Stimulated activated CD4-positive, alpha-beta T cell treated with anti-CD3 and anti-CD28 coated beads, Interleukin-4, amount 100 ng/mL, for 4 hours (primary cell): ENCODE results near the gene SPINK6.

Source experiments
- DNase-seq, 2 experiments: peaks; one replicate each; pipeline ENCODE4 v3.0.0-alpha.2; 2020

SPINK6 gene, protein sequence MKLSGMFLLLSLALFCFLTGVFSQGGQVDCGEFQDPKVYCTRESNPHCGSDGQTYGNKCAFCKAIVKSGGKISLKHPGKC

DNA sequence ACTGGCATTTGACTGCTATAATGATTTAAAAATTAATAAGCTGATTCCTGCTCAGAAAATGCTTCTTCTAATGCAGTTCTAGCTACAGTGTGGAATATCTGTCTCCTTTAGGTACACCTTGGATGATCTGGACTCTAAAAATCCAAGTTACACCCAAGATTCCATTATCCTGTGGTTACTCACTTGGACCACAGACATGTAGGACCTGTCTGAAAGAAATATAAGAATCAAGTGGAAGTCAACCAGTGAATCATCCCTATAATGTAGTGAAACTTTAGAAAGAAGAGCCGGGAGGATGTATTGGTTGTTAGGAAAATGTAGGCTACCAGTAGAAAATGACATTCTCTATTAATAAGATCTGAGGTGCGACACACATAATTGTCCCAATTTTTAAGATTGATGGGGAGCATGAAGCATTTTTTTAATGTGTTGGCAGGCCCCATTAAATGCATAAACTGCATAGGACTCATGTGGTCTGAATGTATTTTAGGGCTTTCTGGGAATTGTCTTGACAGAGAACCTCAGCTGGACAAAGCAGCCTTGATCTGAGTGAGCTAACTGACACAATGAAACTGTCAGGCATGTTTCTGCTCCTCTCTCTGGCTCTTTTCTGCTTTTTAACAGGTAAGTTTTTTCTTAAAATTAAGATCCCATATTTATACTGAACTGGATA is at the start of gene SPINK6:
Gene SPINK6 (plus strand): TSS at position 512 of the 673 bp plus-strand sequence. CDS start 55 bp downstream, at position 567.
- DNase-seq = no peak

DNA sequence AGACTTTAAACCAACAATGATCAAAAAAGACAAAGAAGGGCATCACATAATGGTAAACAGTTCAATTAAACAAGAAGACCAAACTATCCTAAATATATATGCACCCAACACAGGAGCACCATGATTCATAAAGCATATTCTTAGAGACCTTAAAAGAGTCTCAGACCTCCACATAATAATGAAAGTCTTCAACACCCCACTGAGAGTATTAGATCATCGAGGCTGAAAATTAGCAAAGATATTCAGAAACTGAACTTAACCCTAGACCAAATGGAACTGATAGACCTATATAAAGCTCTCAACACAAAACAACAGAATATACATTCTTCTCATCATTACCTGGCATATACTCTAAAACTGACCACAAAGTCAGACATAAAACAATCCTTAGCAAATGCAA is 46.2 kb upstream of the SPINK6 start:
- DNase-seq = no peak

DNA sequence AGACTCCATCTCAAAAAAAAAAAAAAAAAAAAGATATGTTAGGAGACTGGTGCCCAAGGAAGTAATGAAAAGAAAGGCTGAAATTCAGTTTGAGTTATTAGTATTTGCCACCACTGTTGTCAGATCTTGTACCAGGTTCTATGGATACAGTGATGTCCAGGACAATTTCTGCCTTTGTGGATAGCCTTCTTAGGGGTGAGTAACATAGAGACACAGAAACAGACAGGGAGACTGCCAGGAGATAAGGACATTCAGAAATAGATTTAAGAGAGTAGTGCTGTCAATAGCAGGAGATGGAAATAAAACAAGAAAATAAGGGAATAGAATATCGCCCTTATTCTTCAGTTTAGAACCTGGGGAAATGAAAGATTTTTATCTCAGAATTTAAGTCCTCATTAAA is 40.8 kb upstream of the SPINK6 start:
- no peak for DNase-seq

DNA sequence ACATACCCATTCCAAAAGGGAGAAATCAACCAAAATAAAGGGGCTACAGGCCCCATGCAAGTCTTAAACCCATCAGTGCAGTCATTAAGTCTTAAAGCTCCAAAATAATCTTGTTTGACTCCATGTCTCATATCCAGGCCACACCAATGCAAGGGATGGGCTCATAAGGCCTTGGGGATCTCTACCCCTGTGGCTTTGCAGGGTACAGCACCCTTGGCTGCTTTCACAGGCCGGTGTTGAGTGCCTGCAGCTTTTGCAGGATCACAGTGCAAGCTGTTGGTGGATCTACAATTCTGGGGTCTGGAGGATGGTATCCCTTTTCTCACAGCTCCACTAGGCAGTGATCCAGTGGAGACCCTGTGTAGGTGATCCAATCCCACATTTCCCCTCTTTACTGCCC is 39.5 kb upstream of the SPINK6 start:
- DNase-seq = no peak

DNA sequence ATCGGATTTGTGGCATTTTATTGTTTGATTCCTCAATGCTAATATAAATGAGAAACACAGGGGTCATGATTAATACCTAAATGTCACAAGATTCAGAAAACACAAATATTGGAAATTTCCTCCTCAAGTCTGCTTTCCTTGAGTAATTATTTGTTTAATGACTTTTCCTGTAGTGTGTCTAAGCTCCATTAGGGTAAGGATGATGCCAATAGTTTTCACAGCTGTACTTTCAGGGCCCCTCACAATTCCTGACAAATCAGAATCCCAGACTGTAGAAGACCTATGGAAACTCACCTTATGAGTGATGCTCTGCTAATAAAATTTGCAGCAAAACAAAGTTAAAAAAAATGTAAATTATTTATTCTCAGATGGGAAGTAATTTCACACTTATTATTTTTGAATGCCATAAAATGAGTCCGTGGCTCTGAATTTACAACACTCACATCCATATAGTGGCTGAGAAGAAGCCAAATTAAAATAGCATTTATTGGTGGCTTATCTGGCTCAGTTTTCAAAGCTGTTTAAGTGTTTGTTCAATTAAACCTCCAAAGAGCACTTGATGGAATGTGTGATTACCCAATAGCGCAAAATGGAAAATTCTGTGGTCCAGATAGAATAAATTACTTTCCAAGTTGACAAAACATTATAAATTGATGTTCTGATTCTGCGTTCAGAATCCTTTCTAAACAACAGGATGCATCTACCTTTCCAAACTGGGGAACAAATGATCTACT is 36.1 kb upstream of the SPINK6 start:
- DNase-seq = no peak

DNA sequence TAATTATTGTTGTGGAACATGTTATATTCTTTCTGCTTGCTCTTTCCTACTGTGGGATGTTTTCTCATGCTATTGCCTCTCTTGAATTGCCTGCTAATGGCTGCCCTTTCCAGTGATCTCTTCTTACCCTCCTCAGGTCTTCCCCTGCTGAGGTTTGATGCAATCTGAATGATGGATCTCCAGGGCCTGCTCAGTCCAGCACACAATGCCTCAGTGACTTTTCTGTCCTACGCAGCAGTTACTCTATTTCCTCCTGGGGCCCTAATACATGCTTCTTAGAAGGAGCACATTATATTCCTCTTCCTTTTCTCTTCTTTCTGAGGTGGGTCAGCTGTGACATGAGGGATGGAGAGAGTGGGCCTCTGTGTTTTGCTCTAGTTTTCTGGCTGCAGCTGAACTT is 34.6 kb upstream of the SPINK6 start, which contains the start of gene SPINK14:
Gene SPINK14 (plus strand): TSS at position 301 of the 400 bp plus-strand sequence. CDS start 1,187 bp downstream, outside the sequence.
- DNase-seq = no peak

DNA sequence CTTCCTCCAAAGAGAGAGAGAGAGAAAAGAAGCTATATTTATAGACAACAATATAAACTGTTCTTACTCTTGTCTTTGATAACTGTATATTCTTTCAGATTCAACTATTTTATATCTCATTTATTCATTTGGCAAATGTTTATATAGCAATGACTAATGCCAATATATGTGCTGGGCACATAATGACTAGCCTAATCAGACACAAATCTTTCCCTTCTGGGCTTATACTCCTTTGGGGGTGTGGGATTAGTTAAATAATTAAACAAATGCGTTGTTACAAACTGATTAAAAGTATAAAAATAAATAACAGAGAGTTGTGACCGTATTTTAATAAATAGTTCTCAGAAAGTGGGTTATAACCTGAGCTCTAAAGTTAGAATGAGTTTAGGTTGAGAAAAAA is 30.5 kb upstream of the SPINK6 start:
- no peak for DNase-seq

DNA sequence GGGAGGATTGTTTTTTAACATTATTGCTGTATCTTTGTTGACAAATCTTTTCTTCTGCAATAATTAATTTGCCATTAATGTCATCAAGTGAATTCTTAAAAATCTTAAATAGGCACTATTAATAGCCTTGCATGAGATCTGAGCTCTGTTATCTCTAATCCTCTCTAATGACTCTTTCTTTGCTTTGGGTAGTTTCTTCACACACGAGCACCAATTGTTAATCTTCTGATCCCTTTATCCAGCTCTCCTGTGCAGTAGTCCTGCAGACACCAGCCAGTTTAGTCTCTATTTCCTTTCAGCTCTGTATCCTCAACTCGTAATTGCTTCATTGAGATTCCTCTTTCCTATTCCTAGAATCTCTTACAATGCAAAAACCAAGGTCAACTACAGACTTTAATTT is 26.4 kb upstream of the SPINK6 start:
- DNase-seq = no peak

DNA sequence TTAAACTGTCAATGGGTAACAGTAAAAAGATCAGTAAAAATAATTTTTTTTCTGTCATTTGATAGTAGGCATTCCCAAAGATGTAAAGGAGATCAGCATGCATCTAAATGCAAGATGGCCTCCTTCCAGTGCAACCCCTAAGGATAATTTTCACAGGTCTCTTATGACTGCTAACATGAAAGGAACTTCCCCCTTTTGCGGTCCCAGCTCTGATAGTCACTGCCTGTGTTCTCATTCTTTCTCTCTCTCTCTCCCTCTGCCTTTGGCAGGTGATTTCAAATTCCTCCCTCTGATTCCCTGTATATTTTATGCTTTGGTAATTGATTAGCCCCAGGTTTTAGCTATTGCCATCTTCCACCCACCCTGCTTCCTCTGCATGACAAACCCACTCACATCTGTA is 25.6 kb upstream of the SPINK6 start:
- DNase-seq = no peak

DNA sequence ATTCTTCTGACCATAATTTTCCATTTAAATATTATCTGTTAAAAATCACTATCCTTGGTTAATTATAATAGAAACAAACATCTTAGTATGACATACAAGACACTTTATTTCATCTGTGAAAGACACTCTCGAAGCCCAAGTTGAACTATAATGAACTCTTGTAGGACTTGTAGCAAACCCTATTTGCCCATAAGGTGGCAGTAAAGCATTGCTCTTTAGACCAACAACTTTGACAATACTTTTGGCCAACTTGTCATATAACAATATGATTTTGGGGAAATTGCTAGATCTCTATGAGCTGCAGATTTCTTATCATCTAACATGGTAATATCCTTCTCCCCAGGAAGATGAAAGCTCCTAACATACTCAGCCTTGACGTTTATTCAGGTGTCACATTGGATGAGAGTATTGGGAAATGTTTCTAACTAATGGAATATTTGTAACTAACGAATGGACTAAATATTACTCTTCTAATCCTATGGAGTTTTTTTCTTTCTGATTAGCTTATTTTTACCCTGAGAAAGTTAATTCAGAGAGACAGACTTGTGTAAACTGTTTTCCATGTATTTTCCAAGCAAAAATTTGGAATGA is 23.5 kb upstream of the SPINK6 start:
- no peak for DNase-seq

DNA sequence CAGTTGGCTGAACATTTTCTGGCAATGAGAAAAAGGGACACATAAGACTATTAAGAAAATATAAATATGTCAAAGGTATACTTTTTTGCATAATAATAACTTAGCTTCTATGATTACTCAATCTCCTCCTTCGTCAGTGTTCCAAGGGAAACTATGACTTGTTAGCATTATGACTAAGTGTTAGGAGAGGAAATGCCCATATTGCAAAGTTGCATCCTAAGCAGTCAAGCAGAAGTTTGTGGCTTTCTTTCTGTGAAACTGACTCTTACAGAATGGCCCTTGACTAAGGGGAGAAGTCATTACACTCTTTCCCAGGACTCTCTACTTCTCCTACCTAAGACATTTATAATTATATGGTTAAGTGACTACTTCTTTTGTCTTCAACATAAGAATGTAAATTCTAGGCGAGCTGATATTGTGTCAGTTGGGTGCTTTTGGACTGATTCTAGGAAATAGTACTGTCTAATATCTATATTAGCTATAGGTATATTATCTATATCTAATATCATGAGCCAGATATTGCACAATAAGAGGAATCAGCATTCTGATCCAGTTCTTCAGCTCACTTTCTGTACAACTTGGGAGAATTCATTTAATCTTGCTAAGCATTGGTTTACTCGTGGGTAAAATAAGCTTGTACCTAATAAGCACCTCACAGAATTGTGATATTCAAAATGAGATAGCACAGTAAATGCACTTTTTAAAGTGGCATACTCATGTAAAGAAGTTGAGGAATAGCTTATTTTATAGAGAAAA is 16.4 kb upstream of the SPINK6 start:
- no peak for DNase-seq

DNA sequence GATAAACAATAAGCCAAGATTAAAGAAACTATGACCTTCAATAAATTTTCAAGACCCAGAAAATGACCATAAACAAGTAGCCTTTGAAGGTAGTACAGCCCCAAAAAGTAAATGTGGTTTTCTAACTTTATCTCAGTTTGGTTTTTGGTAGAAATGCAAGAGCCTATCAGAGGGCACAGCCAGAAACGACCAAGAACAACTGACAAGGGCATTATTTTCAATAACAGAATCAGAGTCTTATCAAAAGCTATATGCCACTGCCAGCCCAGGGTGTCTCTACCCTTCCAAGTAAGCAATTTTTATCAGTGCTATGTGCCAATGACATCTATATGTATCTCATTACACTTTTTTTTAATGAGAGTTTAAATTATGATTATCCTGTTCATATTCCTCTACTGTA is 11.8 kb upstream of the SPINK6 start:
- no peak for DNase-seq

DNA sequence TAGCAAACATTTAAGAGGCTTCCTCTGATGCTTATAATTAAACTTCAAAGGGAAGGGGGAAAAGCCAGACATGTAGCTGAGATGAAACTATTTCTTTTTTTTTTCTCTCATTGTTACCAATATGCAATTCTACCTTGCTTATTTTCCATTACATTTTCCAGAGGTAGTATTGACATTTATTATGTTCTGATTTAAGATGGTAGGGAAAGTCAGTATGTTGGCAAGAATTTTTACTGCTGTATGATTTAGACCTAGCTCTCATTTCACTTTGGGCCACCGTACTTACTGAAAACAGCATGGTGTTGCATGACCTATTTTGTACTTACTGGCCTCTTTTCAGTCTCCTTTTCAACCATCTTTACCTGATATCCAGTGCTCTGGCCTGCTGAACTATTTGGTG is 9.6 kb upstream of the SPINK6 start:
- DNase-seq = no peak

DNA sequence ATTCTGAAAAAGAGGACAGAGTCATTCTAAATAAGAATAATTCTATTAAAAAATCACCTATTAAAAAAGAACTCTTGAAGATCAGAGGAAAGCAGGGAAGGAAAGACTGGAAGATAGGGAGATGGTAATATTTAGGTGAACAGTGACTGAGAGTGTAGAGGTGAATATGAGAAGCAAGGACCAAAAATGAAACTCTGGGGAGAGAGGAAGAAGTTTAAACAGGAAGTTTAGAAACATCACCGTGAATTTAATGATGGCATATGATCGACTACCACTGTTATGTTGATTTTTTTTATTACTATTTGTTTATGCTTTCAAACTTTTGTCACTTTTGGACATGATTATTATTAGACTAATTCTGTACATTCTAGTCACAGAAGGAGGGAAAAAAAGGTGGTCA is 1.7 kb upstream of the SPINK6 start:
- no peak for DNase-seq

DNA sequence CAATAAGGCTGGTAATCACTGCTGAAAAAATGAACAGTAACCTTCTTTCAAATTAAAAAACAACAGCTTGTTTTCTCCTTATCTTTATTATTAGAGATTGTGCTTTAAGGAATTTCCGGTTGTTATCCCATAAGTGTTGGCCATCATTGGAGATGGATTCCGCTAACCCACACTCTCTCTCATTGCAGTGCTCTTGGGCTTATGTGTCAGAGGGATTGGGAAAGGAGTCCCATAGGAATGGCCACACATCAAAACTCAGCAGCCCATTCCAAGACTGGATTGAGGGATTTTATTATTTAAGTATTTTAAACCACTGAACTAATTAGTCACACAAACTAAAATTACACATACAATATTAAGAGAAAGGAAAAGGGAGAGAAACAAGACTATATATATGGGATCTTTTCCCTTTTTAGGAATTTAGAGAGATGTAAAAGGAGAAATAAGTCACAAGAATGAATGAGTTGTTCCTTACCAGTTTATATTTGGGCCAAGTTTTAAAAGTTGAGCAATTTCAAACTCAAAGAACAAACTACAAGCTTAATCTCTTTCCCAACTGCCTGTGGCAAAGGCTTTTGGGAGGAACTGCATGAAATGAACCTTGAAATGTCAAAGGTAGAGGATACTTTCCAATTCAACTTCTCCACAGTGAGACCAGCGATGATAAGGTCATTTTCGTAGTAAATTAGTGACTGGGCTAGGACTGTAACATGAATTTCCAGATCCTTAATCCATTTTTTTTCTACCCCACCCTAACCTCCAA is 2.4 kb downstream of the SPINK6 start:
- no peak for DNase-seq

DNA sequence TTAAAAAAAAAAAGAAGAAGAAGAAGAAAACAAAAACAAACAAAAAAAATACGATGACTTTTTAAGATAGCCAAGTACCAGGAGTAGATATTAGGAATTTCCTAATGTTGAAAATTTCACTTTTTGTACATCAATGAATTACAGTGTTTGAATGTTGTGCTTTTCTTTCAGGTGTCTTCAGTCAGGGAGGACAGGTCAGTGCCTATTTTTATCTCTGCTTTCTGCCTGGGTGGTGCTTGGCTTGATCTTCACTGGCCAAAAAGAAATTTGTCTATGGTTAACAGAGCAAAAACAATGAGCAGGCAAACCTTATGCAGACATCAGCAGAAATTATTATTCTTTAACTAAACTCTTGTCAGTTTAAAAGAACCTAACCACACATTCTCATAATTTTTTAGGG is 3.0 kb downstream of the SPINK6 start:
- no peak for DNase-seq

DNA sequence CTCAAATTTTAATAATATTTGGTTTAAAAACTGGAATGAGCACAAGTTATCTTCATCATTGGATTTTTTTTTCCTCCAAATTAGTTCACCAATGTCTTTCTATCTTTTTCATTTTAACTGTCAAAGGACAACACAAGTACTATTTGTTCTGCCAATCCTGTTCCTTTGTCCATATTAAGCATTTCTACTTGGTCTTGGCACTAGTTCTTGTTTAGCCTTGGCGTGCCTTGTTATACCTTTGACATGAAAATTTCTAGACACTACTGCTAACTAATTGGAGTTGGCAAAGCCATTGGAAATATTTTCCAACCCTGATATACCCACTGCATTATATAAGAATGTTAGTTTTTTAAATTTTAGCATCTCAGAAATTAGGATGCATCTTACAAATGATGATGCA is 3.8 kb downstream of the SPINK6 start:
- no peak for DNase-seq

DNA sequence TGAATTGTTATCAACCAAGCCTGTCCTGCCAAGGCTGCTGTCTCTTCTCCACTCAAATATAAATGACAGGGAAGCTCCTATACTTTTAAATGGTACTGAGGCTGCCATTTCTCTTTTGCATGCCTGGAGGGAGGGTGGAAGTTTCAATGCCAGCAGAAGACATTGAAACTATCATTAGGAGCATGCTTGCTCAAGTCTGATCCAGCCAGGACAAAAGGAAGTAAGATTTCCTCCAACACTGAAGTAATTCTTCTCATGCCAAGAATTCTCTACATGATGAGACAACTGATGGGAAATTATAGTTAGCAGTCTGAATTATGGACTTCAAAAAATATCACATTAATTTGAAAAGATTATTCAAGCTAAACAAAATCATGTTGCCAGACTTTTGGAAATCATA is 5.4 kb downstream of the SPINK6 start:
- DNase-seq = no peak

DNA sequence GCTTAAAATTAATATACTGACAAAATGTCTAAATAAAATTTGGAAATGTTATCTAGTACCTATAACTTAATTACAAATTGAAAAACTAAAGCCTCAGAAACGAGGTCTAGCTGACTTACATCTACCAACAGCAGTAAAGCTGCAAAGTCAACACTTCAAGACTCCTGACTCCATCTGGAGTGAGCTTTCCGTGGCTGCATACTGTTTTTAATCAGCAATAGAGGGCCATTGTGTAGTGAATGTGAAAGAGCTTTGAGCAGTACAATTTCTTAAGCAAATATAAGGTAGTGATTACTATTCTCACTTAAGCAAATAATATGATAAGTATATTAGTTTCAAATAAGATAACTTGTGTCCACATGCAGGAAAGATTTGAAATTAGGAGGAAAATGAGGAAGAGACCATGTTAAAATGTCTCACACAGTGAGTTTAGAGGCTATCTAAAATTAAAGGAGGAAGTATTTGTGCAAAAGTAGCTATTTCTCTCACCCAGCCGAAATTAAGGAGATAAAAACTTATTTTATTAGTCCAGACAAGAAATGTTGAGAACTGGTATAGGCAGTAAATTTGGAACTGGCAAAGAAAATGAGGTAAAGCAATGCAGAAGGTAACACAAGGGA is 6.4 kb downstream of the SPINK6 start:
- DNase-seq = no peak

DNA sequence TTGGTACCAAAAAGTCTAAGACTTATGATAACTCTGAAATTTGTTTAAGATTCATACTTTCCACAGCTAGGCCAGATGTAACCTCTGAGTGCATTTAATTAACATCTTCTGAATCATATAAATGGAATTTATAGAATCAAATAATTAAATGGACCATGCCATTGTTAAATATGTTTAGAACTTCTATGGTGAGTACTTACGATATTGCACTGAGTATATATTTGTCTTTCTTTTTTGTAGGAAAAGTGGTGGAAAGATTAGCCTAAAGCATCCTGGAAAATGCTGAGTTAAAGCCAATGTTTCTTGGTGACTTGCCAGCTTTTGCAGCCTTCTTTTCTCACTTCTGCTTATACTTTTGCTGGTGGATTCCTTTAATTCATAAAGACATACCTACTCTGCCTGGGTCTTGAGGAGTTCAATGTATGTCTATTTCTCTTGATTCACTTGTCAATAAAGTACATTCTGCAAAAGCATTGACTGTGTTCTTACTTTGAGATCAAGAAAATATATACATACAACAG is 11.9 kb downstream of the SPINK6 start:
- no peak for DNase-seq

DNA sequence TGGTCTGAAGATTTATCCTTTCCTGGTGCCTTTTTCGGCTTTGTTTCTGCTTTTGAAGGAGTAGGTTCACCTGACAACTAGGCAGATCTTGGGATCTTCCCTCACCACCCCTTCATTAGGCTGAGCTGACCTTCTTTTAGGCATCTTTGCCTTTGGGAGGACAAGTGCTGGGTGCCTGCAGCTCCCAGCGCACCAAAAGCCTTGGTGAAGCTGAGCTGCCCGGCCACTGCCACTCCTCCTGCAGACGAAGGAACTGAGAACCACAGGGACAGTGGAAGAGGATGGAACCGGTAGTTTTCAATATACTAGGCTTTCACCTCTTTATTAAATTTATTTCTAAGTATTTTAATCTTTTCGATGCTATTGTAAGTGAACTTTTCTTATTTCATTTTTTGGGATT is 18.7 kb downstream of the SPINK6 start:
- DNase-seq = no peak
